ENCODE measurements around the gene ERBIN. TPM values are rescaled to one million over a fixed set of nuclear protein-coding genes. Genes with fewer than 3 reads are reported as not detected.
A peak's percentile ranks its signal among the peaks of the same experiment; 100 is the strongest.

Gene ERBIN
- total and polyA plus RNA-seq, 9 of the 15 experiments (the other 6 are each of a cell fraction or from before 2014, with no cell fraction given) = 11.9 to 72.8 (median 41.7) TPM

- POLR2A ChIA-PET = interaction anchor here (0.6 to 0.7 kb wide), 2 partner anchors 8 to 36 kb away, joined by 3 read pairs; no protein-coding TSS in a partner anchor
- Histone ChIP-seq H2AFZ (ENCODE audit: low read depth, low read length) (no peak overlapping the region; the same call in 1 of the 2 replicates), H3K9me3 (replicated peaks; ENCODE audit: control insufficient read depth, insufficient read depth, low read depth, low read length) (no peaks in the 10 kb centered on the region), H4K20me1 (replicated peaks; ENCODE audit: control insufficient read depth, insufficient read depth, low read length) (0 out of 2 replicates have a peak, but pooled peaks cover 2% of the 10 kb centered on the region), H3K27ac (ENCODE audit: extremely low read depth, low read depth, low read length) (peak overlapping the region; percentile 97), H3K27me3 (ENCODE audit: control insufficient read depth in 2 of 2, insufficient read depth in 2 of 2, low read length in 2 of 2) (no peaks in the 10 kb centered on the region), H3K4me1 (replicated peaks in 1 of 2; ENCODE audit: control insufficient read depth in 2 of 2, insufficient read depth in 2 of 2, low read length in 2 of 2) (peaks cover 5 to 16% of the 10 kb centered on the region in 2 experiments; a peak in 4 of 5 replicates), H3K4me3 (peak overlapping the region; percentile 90), H3K9ac (ENCODE audit: insufficient read depth in 1 of 2, low read depth in 2 of 2, low read length in 2 of 2) (peak overlapping the region in 1 of 2 experiments; percentile 95; a peak in 3 of 4 replicates), H3K4me2 (ENCODE audit: insufficient read depth, low read length) (peak overlapping the region; percentile 90), H3K36me3 (ENCODE audit: control insufficient read depth, insufficient read depth, low read length) (peaks cover 11% of the 10 kb centered on the region; the same call in 2 of the 3 replicates), H3K79me2 (ENCODE audit: control insufficient read depth, insufficient read depth, low read length) (peaks cover 79% of the 10 kb centered on the region), H3K9me1 (ENCODE audit: control insufficient read depth, insufficient read depth, low read length) (no peaks in the 10 kb centered on the region)
- in situ Hi-C loops (cut with MboI) = loop anchor here (5.0 kb wide), 1 partner anchor 105 kb away; no protein-coding TSS in a partner anchor
- FAIRE-seq (peak; percentile 89), DNase-seq (ENCODE audit: extremely low read depth in 1 of 4, low spot score in 3 of 4) (peak in 3 of 4 experiments; percentile 14 to 72 (median 64)), ATAC-seq (peak; percentile 71)
- intact Hi-C loops (cut with micrococcal nuclease) = loop anchor here (1.0 to 10.0 kb wide), 4 partner anchors 41 to 303 kb away; partner anchors contain the start of genes NLN, SGTB, SHLD3 and SREK1
- 0% methylated on average over 13 of the region's 13 CpGs for WGBS (ENCODE audit: insufficient coverage, low coverage, missing lambda C conversion rate)
- TSS peak; percentile 41 for BruUV-seq (replicated peaks)
- CTCF ChIA-PET (ENCODE audit: low intra/inter-chr PET ratio) = no interaction called here
- no peak for TF ChIP-seq RBM25 (IDR thresholded peaks at IDR 0.05; ENCODE audit: low read depth, low read length, severe bottlenecking)
- peak; percentile 62; the same call in 1 of the 2 replicates for TF ChIP-seq ZNF766 (CRISPR knock-in tag; conservative IDR thresholded peaks at IDR 0.05)
- no peak for TF ChIP-seq HOXB6 (CRISPR knock-in tag; IDR thresholded peaks at IDR 0.05; ENCODE audit: borderline replicate concordance)
- TF ChIP-seq PPARD (CRISPR knock-in tag; IDR thresholded peaks at IDR 0.05) = no peak
- TF ChIP-seq, protein P1, sequence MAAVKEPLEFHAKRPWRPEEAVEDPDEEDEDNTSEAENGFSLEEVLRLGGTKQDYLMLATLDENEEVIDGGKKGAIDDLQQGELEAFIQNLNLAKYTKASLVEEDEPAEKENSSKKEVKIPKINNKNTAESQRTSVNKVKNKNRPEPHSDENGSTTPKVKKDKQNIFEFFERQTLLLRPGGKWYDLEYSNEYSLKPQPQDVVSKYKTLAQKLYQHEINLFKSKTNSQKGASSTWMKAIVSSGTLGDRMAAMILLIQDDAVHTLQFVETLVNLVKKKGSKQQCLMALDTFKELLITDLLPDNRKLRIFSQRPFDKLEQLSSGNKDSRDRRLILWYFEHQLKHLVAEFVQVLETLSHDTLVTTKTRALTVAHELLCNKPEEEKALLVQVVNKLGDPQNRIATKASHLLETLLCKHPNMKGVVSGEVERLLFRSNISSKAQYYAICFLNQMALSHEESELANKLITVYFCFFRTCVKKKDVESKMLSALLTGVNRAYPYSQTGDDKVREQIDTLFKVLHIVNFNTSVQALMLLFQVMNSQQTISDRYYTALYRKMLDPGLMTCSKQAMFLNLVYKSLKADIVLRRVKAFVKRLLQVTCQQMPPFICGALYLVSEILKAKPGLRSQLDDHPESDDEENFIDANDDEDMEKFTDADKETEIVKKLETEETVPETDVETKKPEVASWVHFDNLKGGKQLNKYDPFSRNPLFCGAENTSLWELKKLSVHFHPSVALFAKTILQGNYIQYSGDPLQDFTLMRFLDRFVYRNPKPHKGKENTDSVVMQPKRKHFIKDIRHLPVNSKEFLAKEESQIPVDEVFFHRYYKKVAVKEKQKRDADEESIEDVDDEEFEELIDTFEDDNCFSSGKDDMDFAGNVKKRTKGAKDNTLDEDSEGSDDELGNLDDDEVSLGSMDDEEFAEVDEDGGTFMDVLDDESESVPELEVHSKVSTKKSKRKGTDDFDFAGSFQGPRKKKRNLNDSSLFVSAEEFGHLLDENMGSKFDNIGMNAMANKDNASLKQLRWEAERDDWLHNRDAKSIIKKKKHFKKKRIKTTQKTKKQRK (IDR thresholded peaks at IDR 0.05; ENCODE audit: borderline replicate concordance, low read depth, low read length) = no peak
- TF ChIP-seq, protein P2, sequence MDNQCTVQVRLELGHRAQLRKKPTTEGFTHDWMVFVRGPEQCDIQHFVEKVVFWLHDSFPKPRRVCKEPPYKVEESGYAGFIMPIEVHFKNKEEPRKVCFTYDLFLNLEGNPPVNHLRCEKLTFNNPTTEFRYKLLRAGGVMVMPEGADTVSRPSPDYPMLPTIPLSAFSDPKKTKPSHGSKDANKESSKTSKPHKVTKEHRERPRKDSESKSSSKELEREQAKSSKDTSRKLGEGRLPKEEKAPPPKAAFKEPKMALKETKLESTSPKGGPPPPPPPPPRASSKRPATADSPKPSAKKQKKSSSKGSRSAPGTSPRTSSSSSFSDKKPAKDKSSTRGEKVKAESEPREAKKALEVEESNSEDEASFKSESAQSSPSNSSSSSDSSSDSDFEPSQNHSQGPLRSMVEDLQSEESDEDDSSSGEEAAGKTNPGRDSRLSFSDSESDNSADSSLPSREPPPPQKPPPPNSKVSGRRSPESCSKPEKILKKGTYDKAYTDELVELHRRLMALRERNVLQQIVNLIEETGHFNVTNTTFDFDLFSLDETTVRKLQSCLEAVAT (IDR thresholded peaks at IDR 0.05) = peak; percentile 63 to 71; a peak in 2 of 4 replicates
- TF ChIP-seq, protein P3, sequence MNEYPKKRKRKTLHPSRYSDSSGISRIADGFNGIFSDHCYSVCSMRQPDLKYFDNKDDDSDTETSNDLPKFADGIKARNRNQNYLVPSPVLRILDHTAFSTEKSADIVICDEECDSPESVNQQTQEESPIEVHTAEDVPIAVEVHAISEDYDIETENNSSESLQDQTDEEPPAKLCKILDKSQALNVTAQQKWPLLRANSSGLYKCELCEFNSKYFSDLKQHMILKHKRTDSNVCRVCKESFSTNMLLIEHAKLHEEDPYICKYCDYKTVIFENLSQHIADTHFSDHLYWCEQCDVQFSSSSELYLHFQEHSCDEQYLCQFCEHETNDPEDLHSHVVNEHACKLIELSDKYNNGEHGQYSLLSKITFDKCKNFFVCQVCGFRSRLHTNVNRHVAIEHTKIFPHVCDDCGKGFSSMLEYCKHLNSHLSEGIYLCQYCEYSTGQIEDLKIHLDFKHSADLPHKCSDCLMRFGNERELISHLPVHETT (CRISPR knock-in tag; conservative IDR thresholded peaks at IDR 0.05 in 1 of 2, IDR thresholded peaks at IDR 0.05 in 1 of 2) = peak in 1 of 2 experiments; percentile 34; a peak in 1 of 4 replicates
- no peak for TF ChIP-seq MEF2A (IDR thresholded peaks at IDR 0.05; ENCODE audit: control insufficient read depth, low read depth, low read length)
- no peak for TF ChIP-seq SAFB (IDR thresholded peaks at IDR 0.05; ENCODE audit: borderline replicate concordance, low read depth, low read length)
- no peak for TF ChIP-seq KAT7 (CRISPR knock-in tag; IDR thresholded peaks at IDR 0.05; ENCODE audit: borderline replicate concordance)
- TF ChIP-seq TAF15 (IDR thresholded peaks at IDR 0.05; ENCODE audit: low read depth, low read length) = no peak
- no peak for TF ChIP-seq MIER1 (IDR thresholded peaks at IDR 0.05; ENCODE audit: low read depth)
- no peak for TF ChIP-seq RBM39 (optimal IDR thresholded peaks at IDR 0.05; ENCODE audit: low read depth, low read length)
Measured at GRCh38 chr5:65927503-65928321, 1.3 kb downstream of the ERBIN start.

Measured in K562 (cell line).